Loucy (cell line): ENCODE results near the gene FREM1.

Experiments used
- EZH2phosphoT487 ChIP-seq: fragments of 200-600 bp; IDR thresholded peaks from 2 replicates; pipeline ENCODE4 v1.6.1; 2018; ENCODE audit warnings: antibody characterized with exemption, mild to moderate bottlenecking, moderate library complexity, borderline replicate concordance
- TF ChIP-seq, protein P1 (sequence below): fragments of 200-600 bp; sonication (generic); conservative IDR thresholded peaks from 2 replicates; pipeline ENCODE4 v1.5.1; 2014; ENCODE audit warnings: mild to moderate bottlenecking, antibody characterized with exemption, low read length

DNA sequence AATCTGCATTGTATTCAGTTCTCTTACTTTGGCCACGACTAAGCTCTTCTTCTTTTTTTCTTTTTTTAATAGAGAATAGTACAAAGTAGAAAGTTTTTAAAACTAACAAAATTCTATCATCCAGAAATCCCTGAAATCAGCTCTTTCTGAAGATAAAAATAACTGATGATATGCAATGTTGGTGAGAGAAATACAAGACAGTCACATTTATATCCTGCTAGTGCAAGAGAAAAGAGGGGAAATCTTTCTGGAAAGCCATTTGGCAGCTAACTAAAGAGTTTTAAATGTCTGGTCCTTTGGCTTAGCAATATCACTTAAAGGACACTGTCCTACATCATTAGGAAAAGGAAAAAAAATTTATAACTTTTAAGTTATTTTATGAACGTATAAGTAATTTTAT lies 27.0 kb upstream of the FREM1 start:
- no peak for TF ChIP-seq EZH2phosphoT487
- TF ChIP-seq, protein P1, sequence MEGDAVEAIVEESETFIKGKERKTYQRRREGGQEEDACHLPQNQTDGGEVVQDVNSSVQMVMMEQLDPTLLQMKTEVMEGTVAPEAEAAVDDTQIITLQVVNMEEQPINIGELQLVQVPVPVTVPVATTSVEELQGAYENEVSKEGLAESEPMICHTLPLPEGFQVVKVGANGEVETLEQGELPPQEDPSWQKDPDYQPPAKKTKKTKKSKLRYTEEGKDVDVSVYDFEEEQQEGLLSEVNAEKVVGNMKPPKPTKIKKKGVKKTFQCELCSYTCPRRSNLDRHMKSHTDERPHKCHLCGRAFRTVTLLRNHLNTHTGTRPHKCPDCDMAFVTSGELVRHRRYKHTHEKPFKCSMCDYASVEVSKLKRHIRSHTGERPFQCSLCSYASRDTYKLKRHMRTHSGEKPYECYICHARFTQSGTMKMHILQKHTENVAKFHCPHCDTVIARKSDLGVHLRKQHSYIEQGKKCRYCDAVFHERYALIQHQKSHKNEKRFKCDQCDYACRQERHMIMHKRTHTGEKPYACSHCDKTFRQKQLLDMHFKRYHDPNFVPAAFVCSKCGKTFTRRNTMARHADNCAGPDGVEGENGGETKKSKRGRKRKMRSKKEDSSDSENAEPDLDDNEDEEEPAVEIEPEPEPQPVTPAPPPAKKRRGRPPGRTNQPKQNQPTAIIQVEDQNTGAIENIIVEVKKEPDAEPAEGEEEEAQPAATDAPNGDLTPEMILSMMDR = no peak
